Lower leg skin (tissue), 3 donors: ENCODE results near the gene LPIN1.

Experiments used
- POLR2A ChIP-seq, 2 donors: fragments of 450-650 bp; IDR thresholded peaks; one replicate each; pipeline ENCODE4 v1.6.1; 2016 to 2017; ENCODE audit warnings: antibody characterized with exemption in 2 of 2, mild to moderate bottlenecking in 1 of 2, moderate library complexity in 1 of 2
- TF ChIP-seq, protein P1 (sequence below), 3 donors: fragments of 450-650 bp; IDR thresholded peaks; one replicate each; pipeline ENCODE4 v1.5.1; 2016; ENCODE audit warnings: antibody characterized with exemption in 3 of 3, mild to moderate bottlenecking in 3 of 3, moderate library complexity in 2 of 3

DNA sequence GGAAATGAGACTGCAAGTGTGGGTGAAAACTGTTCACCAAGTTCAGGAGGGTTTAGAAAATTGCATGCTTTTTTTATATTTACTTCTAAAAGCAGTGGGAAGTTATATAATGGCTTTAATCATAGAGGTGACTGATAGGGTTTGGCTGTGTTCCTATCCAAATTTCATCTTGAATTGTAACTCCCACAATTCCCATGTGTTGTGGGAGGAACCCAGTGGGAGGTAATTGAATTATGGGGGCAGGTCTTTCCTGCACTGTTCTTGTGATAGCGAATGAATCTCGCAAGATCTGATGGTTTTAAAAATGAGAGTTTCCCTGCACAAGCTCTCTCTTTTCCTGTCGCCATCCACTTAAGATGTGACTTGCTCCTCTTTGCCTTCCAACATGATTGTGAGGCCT, 40.7 kb upstream of the LPIN1 start:
- TF ChIP-seq, protein P1, sequence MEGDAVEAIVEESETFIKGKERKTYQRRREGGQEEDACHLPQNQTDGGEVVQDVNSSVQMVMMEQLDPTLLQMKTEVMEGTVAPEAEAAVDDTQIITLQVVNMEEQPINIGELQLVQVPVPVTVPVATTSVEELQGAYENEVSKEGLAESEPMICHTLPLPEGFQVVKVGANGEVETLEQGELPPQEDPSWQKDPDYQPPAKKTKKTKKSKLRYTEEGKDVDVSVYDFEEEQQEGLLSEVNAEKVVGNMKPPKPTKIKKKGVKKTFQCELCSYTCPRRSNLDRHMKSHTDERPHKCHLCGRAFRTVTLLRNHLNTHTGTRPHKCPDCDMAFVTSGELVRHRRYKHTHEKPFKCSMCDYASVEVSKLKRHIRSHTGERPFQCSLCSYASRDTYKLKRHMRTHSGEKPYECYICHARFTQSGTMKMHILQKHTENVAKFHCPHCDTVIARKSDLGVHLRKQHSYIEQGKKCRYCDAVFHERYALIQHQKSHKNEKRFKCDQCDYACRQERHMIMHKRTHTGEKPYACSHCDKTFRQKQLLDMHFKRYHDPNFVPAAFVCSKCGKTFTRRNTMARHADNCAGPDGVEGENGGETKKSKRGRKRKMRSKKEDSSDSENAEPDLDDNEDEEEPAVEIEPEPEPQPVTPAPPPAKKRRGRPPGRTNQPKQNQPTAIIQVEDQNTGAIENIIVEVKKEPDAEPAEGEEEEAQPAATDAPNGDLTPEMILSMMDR (IDR thresholded peaks at IDR 0.05): no peak
- TF ChIP-seq POLR2A (IDR thresholded peaks at IDR 0.05): no peak
